MM.1S (cell line): Measurements from ENCODE around the gene SMC6.

ENCODE experiments used
- DNase-seq: peaks from one replicate; pipeline ENCODE4 v3.0.0-alpha.2; 2015
- H2AFZ ChIP-seq: fragments of 300-600 bp; sonication (generic); 2 replicates; pipeline ENCODE4 v1.6.0; 2016; ENCODE audit warnings: antibody characterized with exemption, low read length
- H3F3A ChIP-seq: fragments of 300-600 bp; sonication (generic); 2 replicates; pipeline ENCODE4 v1.6.1; 2016; ENCODE audit warnings: mild to moderate bottlenecking, antibody characterized with exemption, low read length, moderate library complexity, mixed read lengths; ENCODE audit not compliant: insufficient read depth
- H3K27ac ChIP-seq: fragments of 300-600 bp; sonication (generic); 2 replicates; pipeline ENCODE4 v1.5.1; 2016; ENCODE audit warnings: mild to moderate bottlenecking, low read length
- H3K27me3 ChIP-seq: fragments of 300-600 bp; sonication (generic); replicated peaks from 2 replicates; pipeline ENCODE4 v1.6.0; 2016; ENCODE audit warnings: low read length; ENCODE audit not compliant: insufficient read depth
- H3K36me3 ChIP-seq: fragments of 300-600 bp; sonication (generic); replicated peaks from 2 replicates; pipeline ENCODE4 v1.6.1; 2016; ENCODE audit warnings: mild to moderate bottlenecking, low read length, mixed read lengths; ENCODE audit not compliant: insufficient read depth
- H3K4me1 ChIP-seq: fragments of 300-600 bp; sonication (generic); 2 replicates; pipeline ENCODE4 v1.6.1; 2016; ENCODE audit warnings: low read length, mixed read lengths
- H3K4me2 ChIP-seq: fragments of 300-600 bp; sonication (generic); 2 replicates; pipeline ENCODE4 v1.6.0; 2016; ENCODE audit warnings: low read depth, low read length
- H3K4me3 ChIP-seq: fragments of 300-600 bp; sonication (generic); 2 replicates; pipeline ENCODE4 v1.5.1; 2016; ENCODE audit warnings: low read length, mixed read lengths
- H3K79me2 ChIP-seq: fragments of 300-600 bp; sonication (generic); 2 replicates; pipeline ENCODE4 v1.6.1; 2016; ENCODE audit warnings: mixed run types, low read length, mixed read lengths
- H3K9ac ChIP-seq: fragments of 300-600 bp; sonication (generic); 2 replicates; pipeline ENCODE4 v1.6.1; 2016; ENCODE audit warnings: low read length, mixed read lengths
- H3K9me2 ChIP-seq: fragments of 300-600 bp; sonication (generic); replicated peaks from 2 replicates; pipeline ENCODE4 v1.6.1; 2016; ENCODE audit warnings: mild to moderate bottlenecking, low read length, mixed read lengths; ENCODE audit not compliant: insufficient read depth
- H3K9me3 ChIP-seq: fragments of 300-600 bp; sonication (generic); replicated peaks from 2 replicates; pipeline ENCODE4 v1.6.1; 2016; ENCODE audit warnings: mild to moderate bottlenecking, low read length, mixed read lengths; ENCODE audit not compliant: insufficient read depth
- H4K20me1 ChIP-seq: fragments of 300-600 bp; sonication (generic); 2 replicates; pipeline ENCODE4 v1.6.1; 2016; ENCODE audit warnings: mild to moderate bottlenecking, low read length, moderate library complexity, mixed read lengths; ENCODE audit not compliant: insufficient read depth
- CTCF ChIP-seq: fragments of 300-600 bp; sonication (generic); IDR thresholded peaks from 2 replicates; pipeline ENCODE4 v1.5.1; 2016; ENCODE audit warnings: antibody characterized with exemption, low read length, mixed read lengths
- EZH2 ChIP-seq: fragments of 300-600 bp; sonication (generic); optimal IDR thresholded peaks from 2 replicates; pipeline ENCODE3; 2017; ENCODE audit warnings: low read depth, mild to moderate bottlenecking, antibody characterized with exemption, low read length, mixed read lengths
- EZH2phosphoT487 ChIP-seq: fragments of 300-600 bp; sonication (generic); IDR thresholded peaks from 2 replicates; pipeline ENCODE4 v1.6.1; 2018; ENCODE audit warnings: antibody characterized with exemption, low read length

The SMC6 gene

GRCh38 chr2:17786727-17787126 is 33.1 kb upstream of the SMC6 start:
- Histone ChIP-seq H3K9me3 (no peaks in the 10 kb centered on the region), H4K20me1 (no peaks in the 10 kb centered on the region), H3K9ac (no peak overlapping the region), H3K27me3 (no peaks in the 10 kb centered on the region), H3K27ac (no peak overlapping the region), H3K4me2 (no peak overlapping the region), H3K79me2 (no peaks in the 10 kb centered on the region), H3K4me1 (no peaks in the 10 kb centered on the region), H3K36me3 (no peaks in the 10 kb centered on the region), H3K9me2 (no peaks in the 10 kb centered on the region), H2AFZ (no peak overlapping the region), H3F3A (no peaks in the 10 kb centered on the region), H3K4me3 (no peak overlapping the region)
- TF ChIP-seq CTCF: no peak
- no peak for TF ChIP-seq EZH2phosphoT487
- no peak for DNase-seq

GRCh38 chr2:17781482-17781881 is 27.9 kb upstream of the SMC6 start:
- no peak overlapping the region for H2AFZ ChIP-seq
- no peak overlapping the region for H3K27ac ChIP-seq
- H3K9ac ChIP-seq: no peak overlapping the region
- no peaks in the 10 kb centered on the region for H3K9me2 ChIP-seq
- DNase-seq: no peak
- H3F3A ChIP-seq: no peaks in the 10 kb centered on the region
- H3K4me1 ChIP-seq: no peaks in the 10 kb centered on the region
- H3K4me2 ChIP-seq: no peak overlapping the region
- no peaks in the 10 kb centered on the region for H4K20me1 ChIP-seq
- no peaks in the 10 kb centered on the region for H3K79me2 ChIP-seq
- H3K9me3 ChIP-seq: no peaks in the 10 kb centered on the region
- no peak for TF ChIP-seq CTCF
- TF ChIP-seq EZH2: no peak
- TF ChIP-seq EZH2phosphoT487: no peak
- no peak overlapping the region for H3K4me3 ChIP-seq
- H3K27me3 ChIP-seq: no peaks in the 10 kb centered on the region
- no peaks in the 10 kb centered on the region; the same call in 1 of the 2 replicates for H3K36me3 ChIP-seq

- H4K20me1 ChIP-seq: no peaks in the 10 kb centered on the region
- H3K79me2 ChIP-seq: no peaks in the 10 kb centered on the region
- no peaks in the 10 kb centered on the region for H3K4me1 ChIP-seq
- no peak overlapping the region for H3K4me2 ChIP-seq
- no peak for DNase-seq
- H3K36me3 ChIP-seq: no peaks in the 10 kb centered on the region; the same call in 1 of the 2 replicates
- no peaks in the 10 kb centered on the region for H3F3A ChIP-seq
- TF ChIP-seq EZH2: no peak
- no peak for TF ChIP-seq EZH2phosphoT487
- TF ChIP-seq CTCF: no peak
- no peak overlapping the region for H3K9ac ChIP-seq
- H3K4me3 ChIP-seq: no peak overlapping the region
- no peak overlapping the region for H3K27ac ChIP-seq
- no peaks in the 10 kb centered on the region for H3K27me3 ChIP-seq
- no peaks in the 10 kb centered on the region for H3K9me2 ChIP-seq
- no peaks in the 10 kb centered on the region for H3K9me3 ChIP-seq
- no peak overlapping the region for H2AFZ ChIP-seq
Observed at GRCh38 chr2:17780546-17780945, 26.9 kb upstream of the SMC6 start.
